Measurements from ENCODE around the gene TPRX2.

- no peak for TF ChIP-seq CTCF (IDR thresholded peaks at IDR 0.05)
- TF ChIP-seq USF2 (IDR thresholded peaks at IDR 0.05), result no peak
- TF ChIP-seq EP300 (IDR thresholded peaks at IDR 0.05), result no peak
- TF ChIP-seq CHD4 (IDR thresholded peaks at IDR 0.05; ENCODE audit: borderline replicate concordance), result no peak
- TF ChIP-seq POLR2A (IDR thresholded peaks at IDR 0.05; ENCODE audit: low read length), result no peak
- no peak for TF ChIP-seq BHLHE40 (IDR thresholded peaks at IDR 0.05; ENCODE audit: low read depth, low read length)
- TF ChIP-seq CBX8 (IDR thresholded peaks at IDR 0.05), result no peak
- TF ChIP-seq JUNB (IDR thresholded peaks at IDR 0.05), result no peak
- no peak for TF ChIP-seq RAD21 (conservative IDR thresholded peaks at IDR 0.05 in 1 of 2, IDR thresholded peaks at IDR 0.05 in 1 of 2)
- TF ChIP-seq RFX5 (IDR thresholded peaks at IDR 0.05), result no peak
Observed at GRCh38 chr19:47819858-47820257, 39.2 kb upstream of the TPRX2 start.
